IMR-90 (cell line): ENCODE results near the gene ADGRG4. TPM values are rescaled to one million over a fixed set of nuclear protein-coding genes. Genes with fewer than 3 reads are reported as not detected.

Experiments used
- ATAC-seq: fragments of 200-7000 bp; cut with Tn5 transposase; 2 replicates; pipeline ENCODE4 v1.9.1; 2020; ENCODE audit warnings: low read depth, mild to moderate bottlenecking, moderate library complexity
- BruUV-seq: library from RNA; stranded (reverse); fragments of 400-500 nt; replicated peaks from 2 replicates; lab custom pipeline; 2021; lab: Mats Ljungman, UMichigan
- CTCF ChIA-PET: fragments of 300-600 bp; formaldehyde crosslinking; extraction: SDS; loops from one replicate; lab custom pipeline; 2021; ENCODE audit warnings: antibody characterized with exemption; lab: Yijun Ruan, JAX
- POLR2A ChIA-PET: fragments of 300-600 bp; sonication (Branson Sonifier 250); formaldehyde crosslinking; loops from one replicate; lab custom pipeline; 2022; ENCODE audit warnings: antibody characterized with exemption; ENCODE audit not compliant: unreplicated experiment; lab: Charles Lee
- DNase-seq: peaks from one replicate; pipeline ENCODE4 v3.0.0; 2013
- H2AFZ ChIP-seq: replicated peaks from 2 replicates; pipeline ENCODE3; 2013; ENCODE audit warnings: low read length, mild to moderate bottlenecking; ENCODE audit not compliant: poor library complexity
- H2AK5ac ChIP-seq: 2 replicates; pipeline ENCODE4 v1.6.1; 2013; ENCODE audit warnings: low read depth, low read length, inconsistent platforms
- H2AK9ac ChIP-seq: replicated peaks from 2 replicates; pipeline ENCODE3; 2013; ENCODE audit warnings: mild to moderate bottlenecking, low read depth, low read length, moderate library complexity; ENCODE audit not compliant: poor library complexity
- H2BK120ac ChIP-seq: 2 replicates; pipeline ENCODE4 v1.6.1; 2013; ENCODE audit warnings: low read depth, low read length, inconsistent platforms
- H2BK15ac ChIP-seq: 3 replicates; pipeline ENCODE4 v1.6.1; 2013; ENCODE audit warnings: low read depth, low read length, inconsistent platforms
- H2BK20ac ChIP-seq: 2 replicates; pipeline ENCODE4 v1.6.1; 2013; ENCODE audit warnings: low read depth, mild to moderate bottlenecking, inconsistent platforms, low read length, moderate library complexity
- H2BK5ac ChIP-seq: 2 replicates; pipeline ENCODE4 v1.6.1; 2013; ENCODE audit warnings: mild to moderate bottlenecking, low read depth, low read length, inconsistent platforms; ENCODE audit not compliant: poor library complexity, severe bottlenecking
- H3K14ac ChIP-seq: replicated peaks from 2 replicates; pipeline ENCODE4 v1.6.1; 2013; ENCODE audit warnings: low read depth, low read length, inconsistent platforms
- H3K18ac ChIP-seq: 2 replicates; pipeline ENCODE4 v1.6.1; 2013; ENCODE audit warnings: low read depth, low read length, control low read depth
- H3K23ac ChIP-seq: 2 replicates; pipeline ENCODE4 v1.6.1; 2013; ENCODE audit warnings: low read depth, low read length, inconsistent platforms
- H3K27ac ChIP-seq: 2 replicates; pipeline ENCODE4 v1.5.1; 2013; ENCODE audit warnings: mild to moderate bottlenecking, control low read depth, low read length; ENCODE audit not compliant: insufficient read depth
- H3K27me3 ChIP-seq: 2 replicates; pipeline ENCODE4 v1.6.1; 2013; ENCODE audit warnings: low read length; ENCODE audit not compliant: control insufficient read depth, insufficient read depth
- H3K36me3 ChIP-seq: 2 replicates; pipeline ENCODE4 v1.6.1; 2013; ENCODE audit warnings: low read length, mixed read lengths; ENCODE audit not compliant: control insufficient read depth, insufficient read depth
- H3K4ac ChIP-seq: 2 replicates; pipeline ENCODE4 v1.6.1; 2013; ENCODE audit warnings: low read depth, low read length, inconsistent platforms
- H3K4me1 ChIP-seq: 2 replicates; pipeline ENCODE4 v1.6.1; 2013; ENCODE audit warnings: low read length, mixed read lengths; ENCODE audit not compliant: control insufficient read depth, insufficient read depth
- H3K4me2 ChIP-seq: 2 replicates; pipeline ENCODE4 v1.6.1; 2013; ENCODE audit warnings: low read depth, mild to moderate bottlenecking, control low read depth, low read length, moderate library complexity
- H3K4me3 ChIP-seq: 2 replicates; pipeline ENCODE4 v1.5.1; 2013; ENCODE audit warnings: low read depth, mild to moderate bottlenecking, control low read depth, low read length, moderate library complexity; ENCODE audit not compliant: insufficient read depth
- H3K56ac ChIP-seq: 2 replicates; pipeline ENCODE4 v1.6.1; 2013; ENCODE audit warnings: low read length, inconsistent platforms; ENCODE audit not compliant: insufficient read depth; ENCODE audit errors: extremely low read depth
- H3K79me1 ChIP-seq, 2 experiments: 2 replicates each; pipeline ENCODE4 v1.6.1; 2013; ENCODE audit warnings: low read length in 2 of 2, inconsistent platforms in 1 of 2, low read depth in 1 of 2
- H3K9ac ChIP-seq: 2 replicates; pipeline ENCODE4 v1.6.1; 2013; ENCODE audit warnings: low read depth, low read length, control low read depth
- H3K9me1 ChIP-seq: 2 replicates; pipeline ENCODE4 v1.6.1; 2013; ENCODE audit warnings: low read length, inconsistent platforms; ENCODE audit not compliant: insufficient read depth
- H3K9me3 ChIP-seq: 2 replicates; pipeline ENCODE4 v1.6.1; 2013; ENCODE audit warnings: low read length; ENCODE audit not compliant: control insufficient read depth, insufficient read depth
- H4K20me1 ChIP-seq: 2 replicates; pipeline ENCODE4 v1.6.1; 2013; ENCODE audit warnings: low read length, inconsistent platforms; ENCODE audit not compliant: insufficient read depth
- H4K5ac ChIP-seq: 2 replicates; pipeline ENCODE4 v1.6.1; 2013; ENCODE audit warnings: mild to moderate bottlenecking, low read depth, low read length, control low read depth
- H4K8ac ChIP-seq, 2 experiments: 2 replicates each; pipeline ENCODE4 v1.6.1; 2013; ENCODE audit warnings: low read depth in 2 of 2, low read length in 2 of 2, control low read depth in 1 of 2, inconsistent platforms in 1 of 2
- H4K91ac ChIP-seq: 2 replicates; pipeline ENCODE4 v1.6.1; 2013; ENCODE audit warnings: low read depth, low read length, inconsistent platforms; ENCODE audit not compliant: insufficient read depth
- BHLHE40 ChIP-seq: fragments of 150-350 bp; IDR thresholded peaks from 2 replicates; pipeline ENCODE4 v1.6.1; 2016; ENCODE audit warnings: mild to moderate bottlenecking, low read depth, low read length
- CEBPB ChIP-seq: IDR thresholded peaks from 2 replicates; pipeline ENCODE4 v1.6.1; 2012; ENCODE audit warnings: low read depth, low read length, improper control_type of control experiment
- CHD1 ChIP-seq: IDR thresholded peaks from 2 replicates; pipeline ENCODE4 v1.6.1; 2012; ENCODE audit warnings: low read depth, low read length, improper control_type of control experiment
- CTCF ChIP-seq: conservative IDR thresholded peaks from 2 replicates; pipeline ENCODE4 v1.5.1; 2012; ENCODE audit warnings: mild to moderate bottlenecking, low read depth, low read length, improper control_type of control experiment
- MAFK ChIP-seq: IDR thresholded peaks from 2 replicates; pipeline ENCODE4 v1.6.1; 2012; ENCODE audit warnings: low read depth, low read length, improper control_type of control experiment
- MAZ ChIP-seq: IDR thresholded peaks from 2 replicates; pipeline ENCODE4 v1.6.1; 2012; ENCODE audit warnings: low read depth, mild to moderate bottlenecking, low read length, improper control_type of control experiment, moderate library complexity, borderline replicate concordance
- NFE2L2 ChIP-seq: fragments of 150-350 bp; IDR thresholded peaks from 2 replicates; pipeline ENCODE4 v1.6.1; 2016; ENCODE audit warnings: low read depth, mild to moderate bottlenecking, low read length
- POLR2A ChIP-seq: IDR thresholded peaks from 2 replicates; pipeline ENCODE4 v1.6.1; 2012; ENCODE audit warnings: mild to moderate bottlenecking, low read depth, low read length
- RAD21 ChIP-seq: IDR thresholded peaks from 2 replicates; pipeline ENCODE4 v1.6.1; 2012; ENCODE audit warnings: low read length, improper control_type of control experiment
- RFX5 ChIP-seq: IDR thresholded peaks from 2 replicates; pipeline ENCODE4 v1.8.0; 2012; ENCODE audit warnings: low read depth, mild to moderate bottlenecking, low read length, moderate library complexity
- SMC3 ChIP-seq: fragments of 150-350 bp; IDR thresholded peaks from 2 replicates; pipeline ENCODE4 v1.6.1; 2016; ENCODE audit warnings: low read depth, mild to moderate bottlenecking, antibody characterized with exemption, low read length, moderate library complexity
- WGBS, 2 experiments: methylation state at CpG; one replicate each; pipeline versions ENCODE4 v1.1.5 to v1.1.7; 2013; ENCODE audit warnings: missing lambda C conversion rate in 2 of 2; ENCODE audit not compliant: insufficient read length in 1 of 2; ENCODE audit errors: extremely low coverage in 2 of 2; 5-methylcytosine and 5-hydroxymethylcytosine counted together
- dilution Hi-C: fragments of 300-500 bp; cut with HindIII; formaldehyde crosslinking; loops from one replicate; pipeline ENCODE4 v1.14.3; 2018; ENCODE audit warnings: low sequenced_read_pairs; ENCODE audit not compliant: unreplicated experiment
- in situ Hi-C: fragments of 300-500 bp; cut with MboI; formaldehyde crosslinking; loops from 3 replicates; pipeline ENCODE4 v1.14.3; 2019; ENCODE audit warnings: low sequenced_read_pairs, inconsistent platforms, mixed read lengths
- intact Hi-C: fragments of 100-400 bp; cut with micrococcal nuclease; formaldehyde crosslinking; loops from 2 replicates; pipeline ENCODE4 v1.10.0; 2022
- polyA plus RNA-seq, 3 experiments: library from polyadenylated mRNA; depleted of rRNA; stranded (reverse); fragments of >200 nt; gene quantifications; 2 replicates each; pipeline ENCODE4 v1.2.3, GENCODE V29; 2012; ENCODE audit warnings: low replicate concordance in 1 of 3
- total RNA-seq: library from RNA; depleted of rRNA; stranded (reverse); fragments of >200 nt; gene quantifications from 2 replicates; pipeline ENCODE4 v1.2.3, GENCODE V29; 2012
- TF ChIP-seq, protein P1 (sequence below): fragments of 150-350 bp; IDR thresholded peaks from 2 replicates; pipeline ENCODE4 v1.6.1; 2017; ENCODE audit warnings: mild to moderate bottlenecking, antibody characterized with exemption, low read length, low read depth

ADGRG4 gene
- total and polyA plus RNA-seq, 2 of the 4 experiments (the other 2 are of a cell fraction): under 0.01 TPM; not detected in 1

- CTCF ChIA-PET: no interaction called here
- Histone ChIP-seq H4K91ac (no peak overlapping the region), H3K23ac (no peak overlapping the region), H3K9ac (no peak overlapping the region), H4K5ac (no peak overlapping the region), H2AFZ (peak overlapping the region; percentile 51), H4K20me1 (no peaks in the 10 kb centered on the region), H3K18ac (no peak overlapping the region), H2BK5ac (no peak overlapping the region), H2AK5ac (no peak overlapping the region), H3K27ac (no peak overlapping the region), H3K4me3 (no peak overlapping the region), H3K14ac (no peak overlapping the region), H2AK9ac (no peak overlapping the region), H2BK120ac (peak overlapping the region; percentile 70), H3K4ac (peak overlapping the region; percentile 69), H3K56ac (no peak overlapping the region), H4K8ac (peak overlapping the region in 1 of 2 experiments; percentile 39; a peak in 1 of 4 replicates), H3K9me3 (no peaks in the 10 kb centered on the region), H3K36me3 (no peaks in the 10 kb centered on the region), H3K79me1 (no peaks in the 10 kb centered on the region), H3K9me1 (peaks cover 13% of the 10 kb centered on the region; the same call in 1 of the 2 replicates), H2BK15ac (no peak overlapping the region), H3K4me2 (no peak overlapping the region), H2BK20ac (peak overlapping the region; percentile 40), H3K4me1 (peaks cover 17% of the 10 kb centered on the region), H3K27me3 (no peaks in the 10 kb centered on the region)
- WGBS, 2 experiments: 80% methylated on average over 1 of the region's 5 CpGs; no CpG with 5 or more reads in 1 of the 2 experiments
- intact Hi-C loops: loop anchor here (10.0 kb wide), 1 partner anchor 433 kb away; no protein-coding TSS in a partner anchor
- DNase-seq (no peak), ATAC-seq (no peak)
- dilution Hi-C loops: no loop called here
- in situ Hi-C loops: no loop called here
- TF ChIP-seq CHD1: no peak
- no peak for TF ChIP-seq CTCF
- TF ChIP-seq NFE2L2: no peak
- TF ChIP-seq POLR2A: no peak
- no peak for TF ChIP-seq MAZ
- no peak for TF ChIP-seq RFX5
- TF ChIP-seq SMC3: no peak
- TF ChIP-seq CEBPB: no peak
- TF ChIP-seq RAD21: no peak
- TF ChIP-seq BHLHE40: no peak
- TF ChIP-seq, protein P1, sequence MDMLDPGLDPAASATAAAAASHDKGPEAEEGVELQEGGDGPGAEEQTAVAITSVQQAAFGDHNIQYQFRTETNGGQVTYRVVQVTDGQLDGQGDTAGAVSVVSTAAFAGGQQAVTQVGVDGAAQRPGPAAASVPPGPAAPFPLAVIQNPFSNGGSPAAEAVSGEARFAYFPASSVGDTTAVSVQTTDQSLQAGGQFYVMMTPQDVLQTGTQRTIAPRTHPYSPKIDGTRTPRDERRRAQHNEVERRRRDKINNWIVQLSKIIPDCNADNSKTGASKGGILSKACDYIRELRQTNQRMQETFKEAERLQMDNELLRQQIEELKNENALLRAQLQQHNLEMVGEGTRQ: no peak
- no peak for TF ChIP-seq MAFK
- BruUV-seq: no TSS peak
- POLR2A ChIA-PET: no interaction called here
Observed at GRCh38 chrX:136262243-136262642, 38.5 kb upstream of the ADGRG4 start.
